A673 (cell line): ENCODE measurements around the gene C20orf173. TPM values are rescaled to one million over a fixed set of nuclear protein-coding genes. Genes with fewer than 3 reads are reported as not detected.
A peak's percentile ranks its signal among the peaks of the same experiment; 100 is the strongest.

Experiments
- BruUV-seq: library from RNA; stranded (reverse); fragments of 400-500 nt; replicated peaks from 2 replicates; lab custom pipeline; 2021; lab: Mats Ljungman, UMichigan
- CTCF ChIA-PET: fragments of 300-600 bp; sonication (Branson Sonifier 250); formaldehyde crosslinking; loops from one replicate; lab custom pipeline; 2022; ENCODE audit warnings: antibody characterized with exemption; lab: Charles Lee
- POLR2A ChIA-PET: fragments of 300-600 bp; sonication (Branson Sonifier 250); formaldehyde crosslinking; loops from one replicate; lab custom pipeline; 2022; ENCODE audit warnings: antibody characterized with exemption; ENCODE audit not compliant: low non-redundant PET; lab: Charles Lee
- DNase-seq: peaks from one replicate; pipeline ENCODE4 v3.0.0-alpha.2; 2015; ENCODE audit warnings: low spot score
- H3K27ac ChIP-seq: fragments of 200-600 bp; sonication (generic); 2 replicates; pipeline ENCODE4 v1.5.1; 2016; ENCODE audit warnings: mixed run types, low read depth, mild to moderate bottlenecking, mixed read lengths, antibody characterized with exemption, low read length; ENCODE audit not compliant: poor library complexity, severe bottlenecking
- H3K27me3 ChIP-seq: fragments of 200-600 bp; sonication (generic); replicated peaks from 2 replicates; pipeline ENCODE4 v1.6.1; 2017; ENCODE audit warnings: mixed run types, low read depth, mild to moderate bottlenecking, mixed read lengths, antibody characterized with exemption, low read length; ENCODE audit not compliant: insufficient read depth, poor library complexity
- H3K36me3 ChIP-seq: fragments of 200-600 bp; sonication (generic); 2 replicates; pipeline ENCODE4 v1.6.1; 2016; ENCODE audit warnings: mixed run types, mild to moderate bottlenecking, mixed read lengths, antibody characterized with exemption, low read length; ENCODE audit not compliant: insufficient read depth, poor library complexity, severe bottlenecking
- H3K4me1 ChIP-seq: fragments of 200-600 bp; sonication (generic); 2 replicates; pipeline ENCODE4 v1.6.1; 2017; ENCODE audit warnings: mixed run types, mild to moderate bottlenecking, mixed read lengths, antibody characterized with exemption, low read length; ENCODE audit not compliant: insufficient read depth, poor library complexity, severe bottlenecking
- H3K4me3 ChIP-seq: fragments of 200-600 bp; sonication (generic); 2 replicates; pipeline ENCODE4 v1.5.1; 2016; ENCODE audit warnings: low read depth, mixed run types, mild to moderate bottlenecking, mixed read lengths, low read length; ENCODE audit not compliant: poor library complexity, severe bottlenecking
- H3K9me3 ChIP-seq: fragments of 200-600 bp; sonication (generic); 2 replicates; pipeline ENCODE4 v1.6.1; 2016; ENCODE audit warnings: mixed run types, low read depth, mild to moderate bottlenecking, mixed read lengths, antibody characterized with exemption, low read length; ENCODE audit not compliant: poor library complexity, severe bottlenecking
- EZH2 ChIP-seq: fragments of 200-600 bp; sonication (generic); IDR thresholded peaks from 2 replicates; pipeline ENCODE4 v1.6.1; 2017; ENCODE audit warnings: borderline replicate concordance, low read depth, mild to moderate bottlenecking, mixed read lengths, antibody characterized with exemption, low read length; ENCODE audit not compliant: poor library complexity, severe bottlenecking
- intact Hi-C: fragments of 100-400 bp; cut with micrococcal nuclease; formaldehyde crosslinking; loops from one replicate; pipeline ENCODE4 v1.10.0; 2022; ENCODE audit not compliant: unreplicated experiment
- total RNA-seq: library from RNA; stranded (reverse); gene quantifications from 2 replicates; pipeline ENCODE4 v1.2.3, GENCODE V29; 2021
- TF ChIP-seq, protein P1 (sequence below): fragments of 300-800, 200-600 bp; sonication (generic); conservative IDR thresholded peaks from 2 replicates; pipeline ENCODE4 v1.5.1; 2017; ENCODE audit warnings: low read depth, mild to moderate bottlenecking, antibody characterized with exemption, low read length, moderate library complexity, mixed read lengths

The C20orf173 gene
- total RNA-seq, 1 experiment from 2014 or later = not detected

DNA sequence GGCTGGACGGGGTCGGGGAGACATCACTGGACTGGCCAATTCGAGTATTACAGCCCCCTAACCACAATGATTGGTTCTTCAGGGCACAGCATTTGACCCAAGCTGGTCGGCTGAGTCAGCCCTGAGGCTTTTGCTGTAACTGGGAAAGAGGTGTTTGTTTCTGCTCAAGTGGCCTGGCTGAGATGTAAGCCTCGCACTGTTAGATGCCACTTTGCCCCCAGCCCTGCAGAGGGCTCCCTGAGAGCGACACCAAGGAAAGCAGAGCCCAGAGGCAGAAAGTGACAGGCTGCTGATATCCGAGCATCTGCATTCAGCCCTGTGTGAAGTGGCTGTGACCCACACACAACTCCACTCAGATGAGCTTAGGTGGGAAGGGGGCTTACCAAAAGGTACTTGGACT is 31.8 kb upstream of the C20orf173 start:
- POLR2A ChIA-PET = no interaction called here
- DNase-seq = peak; percentile 55
- no peaks in the 10 kb centered on the region for H3K4me1 ChIP-seq
- intact Hi-C loops = no loop called here
- H3K36me3 ChIP-seq = peaks cover 6% of the 10 kb centered on the region
- BruUV-seq = no TSS peak
- TF ChIP-seq, protein P1, sequence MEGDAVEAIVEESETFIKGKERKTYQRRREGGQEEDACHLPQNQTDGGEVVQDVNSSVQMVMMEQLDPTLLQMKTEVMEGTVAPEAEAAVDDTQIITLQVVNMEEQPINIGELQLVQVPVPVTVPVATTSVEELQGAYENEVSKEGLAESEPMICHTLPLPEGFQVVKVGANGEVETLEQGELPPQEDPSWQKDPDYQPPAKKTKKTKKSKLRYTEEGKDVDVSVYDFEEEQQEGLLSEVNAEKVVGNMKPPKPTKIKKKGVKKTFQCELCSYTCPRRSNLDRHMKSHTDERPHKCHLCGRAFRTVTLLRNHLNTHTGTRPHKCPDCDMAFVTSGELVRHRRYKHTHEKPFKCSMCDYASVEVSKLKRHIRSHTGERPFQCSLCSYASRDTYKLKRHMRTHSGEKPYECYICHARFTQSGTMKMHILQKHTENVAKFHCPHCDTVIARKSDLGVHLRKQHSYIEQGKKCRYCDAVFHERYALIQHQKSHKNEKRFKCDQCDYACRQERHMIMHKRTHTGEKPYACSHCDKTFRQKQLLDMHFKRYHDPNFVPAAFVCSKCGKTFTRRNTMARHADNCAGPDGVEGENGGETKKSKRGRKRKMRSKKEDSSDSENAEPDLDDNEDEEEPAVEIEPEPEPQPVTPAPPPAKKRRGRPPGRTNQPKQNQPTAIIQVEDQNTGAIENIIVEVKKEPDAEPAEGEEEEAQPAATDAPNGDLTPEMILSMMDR = peak; percentile 47
- TF ChIP-seq EZH2 = no peak
- H3K9me3 ChIP-seq = no peaks in the 10 kb centered on the region
- H3K27me3 ChIP-seq = no peaks in the 10 kb centered on the region
- H3K27ac ChIP-seq = no peak overlapping the region
- CTCF ChIA-PET = interaction anchor here (0.6 kb wide), 1 partner anchor 12 kb away, joined by 3 read pairs; no protein-coding TSS in a partner anchor
- no peak overlapping the region for H3K4me3 ChIP-seq

DNA sequence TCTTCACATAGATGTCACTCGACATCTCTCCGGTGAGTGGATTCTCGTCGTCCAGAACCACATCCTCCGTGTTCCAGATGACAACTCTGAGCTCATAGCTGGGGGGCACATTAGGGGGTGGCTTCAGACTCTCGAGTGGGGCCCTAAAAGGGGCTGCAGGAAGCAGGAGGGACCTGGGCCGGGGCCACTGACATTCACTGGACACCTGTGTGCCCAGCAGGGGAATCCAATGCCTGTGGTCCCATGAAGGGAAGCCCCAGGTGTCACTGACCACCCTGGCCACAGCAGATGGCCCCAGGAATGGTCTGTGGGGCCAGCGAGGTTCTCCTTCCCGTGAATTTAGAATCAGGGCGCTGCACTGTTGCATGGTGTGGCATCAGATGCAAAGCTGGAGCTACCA is 31.1 kb upstream of the C20orf173 start:
- H3K36me3 ChIP-seq = peaks cover 12% of the 10 kb centered on the region
- H3K9me3 ChIP-seq = no peaks in the 10 kb centered on the region
- DNase-seq = no peak
- TF ChIP-seq EZH2 = no peak
- TF ChIP-seq, protein P1 = no peak
- ChIA-PET POLR2A (no interaction called here), CTCF (no interaction called here)
- intact Hi-C loops = no loop called here
- no peak overlapping the region for H3K27ac ChIP-seq
- BruUV-seq = no TSS peak
- no peaks in the 10 kb centered on the region for H3K27me3 ChIP-seq
- H3K4me1 ChIP-seq = no peaks in the 10 kb centered on the region
- no peak overlapping the region for H3K4me3 ChIP-seq

DNA sequence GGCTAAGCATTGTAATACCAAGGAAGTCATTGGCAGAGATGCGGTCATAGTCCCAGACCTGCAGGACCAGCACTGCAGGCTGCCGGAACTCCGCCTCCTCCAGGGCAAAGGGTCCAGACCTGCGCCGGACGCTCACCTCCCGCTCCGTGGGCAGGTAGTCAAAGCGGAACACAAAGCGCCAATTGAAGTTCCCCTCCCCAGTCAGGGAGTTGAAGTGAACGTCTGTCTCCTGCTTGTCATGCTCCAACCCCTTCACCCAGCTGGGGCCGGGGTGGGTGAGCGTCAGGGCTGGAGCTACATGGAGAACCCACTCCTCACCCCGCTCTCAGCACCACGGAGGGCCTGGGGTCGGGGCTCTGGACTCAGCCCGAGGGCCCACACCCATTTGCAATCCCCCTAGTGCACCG is 30.7 kb upstream of the C20orf173 start:
- Histone ChIP-seq H3K4me3 (no peak overlapping the region), H3K36me3 (peaks cover 15% of the 10 kb centered on the region), H3K27me3 (no peaks in the 10 kb centered on the region), H3K9me3 (no peaks in the 10 kb centered on the region), H3K4me1 (no peaks in the 10 kb centered on the region), H3K27ac (no peak overlapping the region)
- no TSS peak for BruUV-seq
- POLR2A ChIA-PET = no interaction called here
- no peak for DNase-seq
- intact Hi-C loops = no loop called here
- TF ChIP-seq EZH2 = no peak
- TF ChIP-seq, protein P1 = no peak
- CTCF ChIA-PET = no interaction called here
